GM12878 (cell line): ENCODE data around the gene GEMIN2. TPM values are rescaled to one million over a fixed set of nuclear protein-coding genes. Genes with fewer than 3 reads are reported as not detected.

ENCODE experiments used
- ATAC-seq: fragments of 200-7000 bp; cut with Tn5 transposase; 3 replicates; pipeline ENCODE4 v1.9.1; 2020; ENCODE audit warnings: mild to moderate bottlenecking, moderate library complexity
- BruUV-seq: library from RNA; stranded (reverse); fragments of 400-500 nt; replicated peaks from 2 replicates; lab custom pipeline; 2021; lab: Mats Ljungman, UMichigan
- CTCF ChIA-PET: fragments of 300-600 bp; sonication (Branson Sonifier 250); formaldehyde crosslinking; extraction: SDS; loops from one replicate; lab custom pipeline; 2021; ENCODE audit warnings: inconsistent platforms; lab: Yijun Ruan, JAX
- POLR2A ChIA-PET: fragments of 350-600 bp; formaldehyde crosslinking; extraction: SDS; loops from one replicate; lab custom pipeline; 2021; ENCODE audit warnings: inconsistent platforms; lab: Charles Lee
- RAD21 ChIA-PET: fragments of 300-600 bp; sonication (Branson Sonifier 250); formaldehyde crosslinking; loops from one replicate; lab custom pipeline; 2023; ENCODE audit warnings: antibody characterized with exemption; ENCODE audit not compliant: unreplicated experiment; lab: Charles Lee
- SMC1A ChIA-PET: fragments of 300-600 bp; sonication (Branson Sonifier 250); formaldehyde crosslinking; loops from one replicate; lab custom pipeline; 2023; ENCODE audit not compliant: unreplicated experiment, uncharacterized antibody; lab: Charles Lee
- DNase-seq: peaks from one replicate; pipeline ENCODE4 v3.0.0-alpha.2; 2011; ENCODE audit warnings: low read depth, low spot score
- FAIRE-seq: peaks from 3 replicates; lab custom pipeline; 2011; peaks lifted over from hg19 to GRCh38; lab: Jason Lieb, UNC
- H2AFZ ChIP-seq: 2 replicates; pipeline ENCODE4 v1.6.0; 2011; ENCODE audit warnings: low read depth, low read length, control low read depth; ENCODE audit not compliant: control insufficient read depth
- H3K27ac ChIP-seq: 2 replicates; pipeline ENCODE4 v1.5.1; 2011; ENCODE audit warnings: control low read depth; ENCODE audit not compliant: control insufficient read depth, insufficient read depth
- H3K27me3 ChIP-seq, 2 experiments: replicated peaks in 1 of 2; 2 replicates each; pipeline versions ENCODE4 v1.6.0 to v1.6.1; 2011; ENCODE audit warnings: low read length in 1 of 2; ENCODE audit not compliant: control insufficient read depth in 2 of 2, insufficient read depth in 2 of 2
- H3K36me3 ChIP-seq, 2 experiments: 2 replicates each; pipeline ENCODE4 v1.5.1; 2011; ENCODE audit warnings: low read length in 1 of 2; ENCODE audit not compliant: control insufficient read depth in 2 of 2, insufficient read depth in 2 of 2
- H3K4me1 ChIP-seq: 2 replicates; pipeline ENCODE4 v1.6.1; 2011; ENCODE audit warnings: mild to moderate bottlenecking, low read length, moderate library complexity, mixed read lengths; ENCODE audit not compliant: control insufficient read depth, insufficient read depth
- H3K4me2 ChIP-seq: 2 replicates; pipeline ENCODE4 v1.6.0; 2011; ENCODE audit warnings: control low read depth; ENCODE audit not compliant: control insufficient read depth, insufficient read depth
- H3K4me3 ChIP-seq: fragments of 200-600 bp; sonication (generic); 2 replicates; pipeline ENCODE4 v1.5.1; 2016
- H3K79me2 ChIP-seq: 2 replicates; pipeline ENCODE4 v1.6.0; 2011; ENCODE audit warnings: low read length; ENCODE audit not compliant: control insufficient read depth, insufficient read depth
- H3K9ac ChIP-seq: 2 replicates; pipeline ENCODE4 v1.8.0; 2011; ENCODE audit warnings: low read length, control low read depth, mixed read lengths; ENCODE audit not compliant: control insufficient read depth, insufficient read depth
- H3K9me3 ChIP-seq: replicated peaks from 3 replicates; pipeline ENCODE4 v1.5.1; 2011; ENCODE audit warnings: mild to moderate bottlenecking, low read length; ENCODE audit not compliant: control insufficient read depth, insufficient read depth
- H4K20me1 ChIP-seq: 2 replicates; pipeline ENCODE4 v1.6.0; 2011; ENCODE audit not compliant: control insufficient read depth, insufficient read depth
- BCL11A ChIP-seq: IDR thresholded peaks from 2 replicates; pipeline ENCODE4 v1.6.1; 2011; ENCODE audit warnings: low read depth, low read length
- BCLAF1 ChIP-seq: fragments of 450-650 bp; IDR thresholded peaks from 2 replicates; pipeline ENCODE4 v1.6.1; 2017; ENCODE audit warnings: antibody characterized with exemption, mild to moderate bottlenecking, moderate library complexity
- GABPA ChIP-seq: IDR thresholded peaks from 2 replicates; pipeline ENCODE4 v1.6.1; 2014; ENCODE audit warnings: antibody characterized with exemption, low read depth, mild to moderate bottlenecking, inconsistent platforms
- HCFC1 ChIP-seq: fragments of 150-350 bp; IDR thresholded peaks from 2 replicates; pipeline ENCODE4 v1.6.1; 2014; ENCODE audit warnings: low read length
- NFYA ChIP-seq: IDR thresholded peaks from 2 replicates; pipeline ENCODE4 v1.6.1; 2011; ENCODE audit warnings: low read depth, mild to moderate bottlenecking, low read length, improper control_type of control experiment, borderline replicate concordance
- POLR2A ChIP-seq: IDR thresholded peaks from 2 replicates; pipeline ENCODE4 v1.6.1; 2011; ENCODE audit warnings: low read depth, mild to moderate bottlenecking, low read length
- SMARCA5 ChIP-seq: fragments of 450-650 bp; IDR thresholded peaks from 2 replicates; pipeline ENCODE4 v1.6.1; 2017; ENCODE audit warnings: mild to moderate bottlenecking
- ZNF217 ChIP-seq: fragments of 450-650 bp; IDR thresholded peaks from 2 replicates; pipeline ENCODE4 v1.6.1; 2017; ENCODE audit warnings: antibody characterized with exemption, mild to moderate bottlenecking
- ZZZ3 ChIP-seq: IDR thresholded peaks from 2 replicates; pipeline ENCODE4 v1.6.1; 2011; ENCODE audit warnings: low read depth; ENCODE audit not compliant: control insufficient read depth, insufficient read length
- WGBS: methylation state at CpG from one replicate; pipeline ENCODE4 v1.1.6; 2016; ENCODE audit warnings: low lambda C conversion rate; ENCODE audit not compliant: insufficient replicate concordance, insufficient coverage; ENCODE audit errors: missing lambda C conversion rate; 5-methylcytosine and 5-hydroxymethylcytosine counted together
- in situ Hi-C: fragments of 300-500 bp; cut with MboI; formaldehyde crosslinking; loops from 9 replicates; pipeline ENCODE4 v1.14.3; 2018; ENCODE audit warnings: mixed read lengths
- intact Hi-C: fragments of 100-400 bp; cut with micrococcal nuclease; formaldehyde crosslinking; loops from one replicate; pipeline ENCODE4 v1.14.2; 2022; ENCODE audit not compliant: unreplicated experiment
- polyA plus RNA-seq, 11 experiments: library from polyadenylated mRNA; depleted of rRNA in 4 of 11; unstranded in 6 of 11; stranded (reverse) in 5 of 11; fragments of >200 nt; fragmentation: Nextera tagmentation in 4 of 11; fragmentation: Illumina TruSeq in 1 of 11; extraction: Ambion mirVana in 4 of 11; extraction: Trizol in 1 of 11; gene quantifications; 1 replicate in 1 of 11; 2 replicates in 10 of 11; pipeline versions ENCODE4 v1.2.1 to v1.2.3, GENCODE V29; 2011 to 2016; ENCODE audit warnings: inconsistent platforms in 2 of 11, missing spikeins in 2 of 11, low read depth in 1 of 11
- total RNA-seq, 4 experiments: library from RNA; depleted of rRNA in 3 of 4; stranded (reverse); fragments of >200 nt in 3 of 4; fragmentation: Illumina TruSeq in 1 of 4; extraction: Trizol in 1 of 4; gene quantifications; 2 replicates each; pipeline versions ENCODE4 v1.2.1 to v1.2.3, GENCODE V29; 2013 to 2021
- TF ChIP-seq, protein P1 (sequence below): fragments of 450-650 bp; IDR thresholded peaks from 2 replicates; pipeline ENCODE4 v1.6.1; 2017; ENCODE audit warnings: borderline replicate concordance
- TF ChIP-seq, protein P2 (sequence below): fragments of 450-650 bp; IDR thresholded peaks from 2 replicates; pipeline ENCODE4 v1.6.1; 2017; ENCODE audit warnings: mild to moderate bottlenecking, moderate library complexity

Gene GEMIN2
- total and polyA plus RNA-seq, 10 of the 15 experiments (the other 5 are each of a cell fraction or from before 2014, with no cell fraction given), result 25.9 to 69.3 (median 46.1) TPM

DNA sequence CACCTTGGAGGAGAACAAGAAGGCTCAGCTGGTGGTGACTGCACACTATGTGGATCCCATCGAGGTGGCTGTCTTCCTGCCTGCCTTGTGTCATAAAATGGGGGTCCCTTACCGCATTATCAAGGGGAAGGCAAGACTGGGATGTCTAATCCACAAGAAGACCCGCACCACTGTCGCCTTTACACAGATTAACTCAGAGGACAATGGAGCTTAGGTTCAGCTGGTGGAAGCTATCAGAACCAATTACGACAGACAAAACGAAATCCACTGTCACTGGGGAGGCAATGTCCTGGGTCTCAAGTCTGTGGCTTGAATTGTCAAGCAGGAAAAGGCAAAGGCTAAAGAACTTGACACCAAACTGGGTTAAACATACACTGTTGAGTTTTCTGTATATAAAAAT lies 43.4 kb downstream of the GEMIN2 start (continued):
- TF ChIP-seq, protein P1, sequence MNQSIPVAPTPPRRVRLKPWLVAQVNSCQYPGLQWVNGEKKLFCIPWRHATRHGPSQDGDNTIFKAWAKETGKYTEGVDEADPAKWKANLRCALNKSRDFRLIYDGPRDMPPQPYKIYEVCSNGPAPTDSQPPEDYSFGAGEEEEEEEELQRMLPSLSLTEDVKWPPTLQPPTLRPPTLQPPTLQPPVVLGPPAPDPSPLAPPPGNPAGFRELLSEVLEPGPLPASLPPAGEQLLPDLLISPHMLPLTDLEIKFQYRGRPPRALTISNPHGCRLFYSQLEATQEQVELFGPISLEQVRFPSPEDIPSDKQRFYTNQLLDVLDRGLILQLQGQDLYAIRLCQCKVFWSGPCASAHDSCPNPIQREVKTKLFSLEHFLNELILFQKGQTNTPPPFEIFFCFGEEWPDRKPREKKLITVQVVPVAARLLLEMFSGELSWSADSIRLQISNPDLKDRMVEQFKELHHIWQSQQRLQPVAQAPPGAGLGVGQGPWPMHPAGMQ, result no peak
- TF ChIP-seq HCFC1, result no peak
- TF ChIP-seq, protein P2, sequence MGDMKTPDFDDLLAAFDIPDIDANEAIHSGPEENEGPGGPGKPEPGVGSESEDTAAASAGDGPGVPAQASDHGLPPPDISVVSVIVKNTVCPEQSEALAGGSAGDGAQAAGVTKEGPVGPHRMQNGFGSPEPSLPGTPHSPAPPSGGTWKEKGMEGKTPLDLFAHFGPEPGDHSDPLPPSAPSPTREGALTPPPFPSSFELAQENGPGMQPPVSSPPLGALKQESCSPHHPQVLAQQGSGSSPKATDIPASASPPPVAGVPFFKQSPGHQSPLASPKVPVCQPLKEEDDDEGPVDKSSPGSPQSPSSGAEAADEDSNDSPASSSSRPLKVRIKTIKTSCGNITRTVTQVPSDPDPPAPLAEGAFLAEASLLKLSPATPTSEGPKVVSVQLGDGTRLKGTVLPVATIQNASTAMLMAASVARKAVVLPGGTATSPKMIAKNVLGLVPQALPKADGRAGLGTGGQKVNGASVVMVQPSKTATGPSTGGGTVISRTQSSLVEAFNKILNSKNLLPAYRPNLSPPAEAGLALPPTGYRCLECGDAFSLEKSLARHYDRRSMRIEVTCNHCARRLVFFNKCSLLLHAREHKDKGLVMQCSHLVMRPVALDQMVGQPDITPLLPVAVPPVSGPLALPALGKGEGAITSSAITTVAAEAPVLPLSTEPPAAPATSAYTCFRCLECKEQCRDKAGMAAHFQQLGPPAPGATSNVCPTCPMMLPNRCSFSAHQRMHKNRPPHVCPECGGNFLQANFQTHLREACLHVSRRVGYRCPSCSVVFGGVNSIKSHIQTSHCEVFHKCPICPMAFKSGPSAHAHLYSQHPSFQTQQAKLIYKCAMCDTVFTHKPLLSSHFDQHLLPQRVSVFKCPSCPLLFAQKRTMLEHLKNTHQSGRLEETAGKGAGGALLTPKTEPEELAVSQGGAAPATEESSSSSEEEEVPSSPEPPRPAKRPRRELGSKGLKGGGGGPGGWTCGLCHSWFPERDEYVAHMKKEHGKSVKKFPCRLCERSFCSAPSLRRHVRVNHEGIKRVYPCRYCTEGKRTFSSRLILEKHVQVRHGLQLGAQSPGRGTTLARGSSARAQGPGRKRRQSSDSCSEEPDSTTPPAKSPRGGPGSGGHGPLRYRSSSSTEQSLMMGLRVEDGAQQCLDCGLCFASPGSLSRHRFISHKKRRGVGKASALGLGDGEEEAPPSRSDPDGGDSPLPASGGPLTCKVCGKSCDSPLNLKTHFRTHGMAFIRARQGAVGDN, result no peak
- no peak for TF ChIP-seq SMARCA5

DNA sequence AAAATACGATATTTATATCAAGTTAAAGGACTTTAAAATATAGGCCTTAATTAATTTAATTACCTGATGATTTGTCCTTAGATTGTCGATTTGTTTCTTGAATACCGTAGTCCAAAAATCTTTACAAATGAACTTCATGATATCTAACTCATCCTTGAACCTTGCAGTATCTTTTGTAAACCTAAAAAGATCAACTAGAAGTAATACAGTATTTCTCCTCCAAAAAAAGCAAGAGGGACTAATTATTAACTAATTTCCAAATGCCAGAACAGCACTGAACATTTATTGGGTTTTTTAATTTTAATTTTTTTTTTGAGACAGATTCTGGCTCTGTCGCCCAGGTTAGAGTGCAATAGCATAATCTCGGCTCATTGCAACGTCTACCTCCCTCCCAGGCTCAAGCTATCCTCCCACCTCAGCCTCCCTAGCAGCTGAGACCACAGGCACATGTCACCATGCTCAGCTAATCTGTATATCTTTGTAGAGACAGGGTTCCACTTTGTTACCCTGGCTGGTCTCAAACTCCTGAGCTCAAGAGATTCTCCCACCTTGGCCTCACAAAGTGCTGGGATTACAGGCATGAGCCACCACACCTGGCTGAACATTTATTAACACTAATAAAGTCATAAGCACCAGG lies 44.2 kb downstream of the GEMIN2 start:
- no TSS peak for BruUV-seq
- Histone ChIP-seq H3K9ac (no peak overlapping the region), H3K36me3 (peaks cover 4 to 8% of the 10 kb centered on the region in 2 experiments), H3K9me3 (no peaks in the 10 kb centered on the region), H3K79me2 (no peaks in the 10 kb centered on the region; the same call in 1 of the 2 replicates), H3K4me3 (no peak overlapping the region), H3K27ac (no peak overlapping the region), H3K4me1 (no peaks in the 10 kb centered on the region), H4K20me1 (no peaks in the 10 kb centered on the region), H3K4me2 (no peak overlapping the region), H3K27me3 (no peaks in the 10 kb centered on the region), H2AFZ (no peak overlapping the region)
- FAIRE-seq, result no peak
- TF ChIP-seq ZZZ3, result no peak
- no peak for TF ChIP-seq BCLAF1
- no peak for TF ChIP-seq POLR2A
- no peak for TF ChIP-seq ZNF217
- TF ChIP-seq NFYA, result no peak
- TF ChIP-seq GABPA, result no peak
- no peak for TF ChIP-seq BCL11A
- ChIA-PET RAD21 (interaction anchor here (0.8 kb wide), 1 partner anchor 15 kb away, joined by 3 read pairs; no protein-coding TSS in a partner anchor), SMC1A (interaction anchor here (0.8 to 2.9 kb wide), 6 partner anchors 10 to 165 kb away, joined by 3 to 13 read pairs (median 3); partner anchors contain the start of gene TRAPPC6B), POLR2A (interaction anchor here (1.2 kb wide), 1 partner anchor 9 kb away, joined by 3 read pairs; no protein-coding TSS in a partner anchor), CTCF (interaction anchor here (1.5 to 1.8 kb wide), 2 partner anchors 12 to 42 kb away, joined by 3 to 4 read pairs; partner anchors contain the start of gene TRAPPC6B)
- WGBS, result 84% methylated on average over 6 of the region's 6 CpGs
- DNase-seq, result no peak
- intact Hi-C loops (no loop called here), in situ Hi-C loops (no loop called here)
- ATAC-seq, result no peak
